Measurements from ENCODE around the gene GYG1.

GYG1 gene

DNA sequence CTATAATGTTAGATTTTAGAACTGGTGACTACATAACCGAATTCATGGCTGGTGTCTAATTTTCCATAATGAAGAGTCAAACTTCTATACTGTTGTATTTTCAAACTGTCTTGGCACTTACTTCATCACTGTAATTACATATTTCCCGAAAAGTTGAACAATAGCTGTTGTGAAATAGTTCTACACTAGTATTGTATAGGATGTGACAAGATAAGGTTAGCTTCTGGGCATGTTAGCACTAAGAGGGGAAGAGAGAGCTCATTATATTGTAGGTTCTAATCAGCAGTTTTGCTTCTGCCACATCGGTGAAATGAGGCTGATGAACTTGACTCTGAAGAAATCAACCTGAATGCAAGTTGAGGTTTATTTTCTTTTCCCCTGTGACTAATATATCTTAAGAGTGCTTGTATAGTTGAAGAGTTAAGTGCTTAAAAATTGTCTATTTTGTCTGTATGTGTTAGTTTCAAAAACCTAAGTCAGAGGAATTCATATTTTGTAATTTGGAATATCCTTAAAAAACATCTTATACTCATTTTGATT, 8.9 kb downstream of the GYG1 start:
- H3K27ac ChIP-seq: no peak overlapping the region
- TF ChIP-seq, protein P1, sequence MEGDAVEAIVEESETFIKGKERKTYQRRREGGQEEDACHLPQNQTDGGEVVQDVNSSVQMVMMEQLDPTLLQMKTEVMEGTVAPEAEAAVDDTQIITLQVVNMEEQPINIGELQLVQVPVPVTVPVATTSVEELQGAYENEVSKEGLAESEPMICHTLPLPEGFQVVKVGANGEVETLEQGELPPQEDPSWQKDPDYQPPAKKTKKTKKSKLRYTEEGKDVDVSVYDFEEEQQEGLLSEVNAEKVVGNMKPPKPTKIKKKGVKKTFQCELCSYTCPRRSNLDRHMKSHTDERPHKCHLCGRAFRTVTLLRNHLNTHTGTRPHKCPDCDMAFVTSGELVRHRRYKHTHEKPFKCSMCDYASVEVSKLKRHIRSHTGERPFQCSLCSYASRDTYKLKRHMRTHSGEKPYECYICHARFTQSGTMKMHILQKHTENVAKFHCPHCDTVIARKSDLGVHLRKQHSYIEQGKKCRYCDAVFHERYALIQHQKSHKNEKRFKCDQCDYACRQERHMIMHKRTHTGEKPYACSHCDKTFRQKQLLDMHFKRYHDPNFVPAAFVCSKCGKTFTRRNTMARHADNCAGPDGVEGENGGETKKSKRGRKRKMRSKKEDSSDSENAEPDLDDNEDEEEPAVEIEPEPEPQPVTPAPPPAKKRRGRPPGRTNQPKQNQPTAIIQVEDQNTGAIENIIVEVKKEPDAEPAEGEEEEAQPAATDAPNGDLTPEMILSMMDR (IDR thresholded peaks at IDR 0.05): no peak
- no peak for TF ChIP-seq ZFX (IDR thresholded peaks at IDR 0.05; ENCODE audit: borderline replicate concordance)

DNA sequence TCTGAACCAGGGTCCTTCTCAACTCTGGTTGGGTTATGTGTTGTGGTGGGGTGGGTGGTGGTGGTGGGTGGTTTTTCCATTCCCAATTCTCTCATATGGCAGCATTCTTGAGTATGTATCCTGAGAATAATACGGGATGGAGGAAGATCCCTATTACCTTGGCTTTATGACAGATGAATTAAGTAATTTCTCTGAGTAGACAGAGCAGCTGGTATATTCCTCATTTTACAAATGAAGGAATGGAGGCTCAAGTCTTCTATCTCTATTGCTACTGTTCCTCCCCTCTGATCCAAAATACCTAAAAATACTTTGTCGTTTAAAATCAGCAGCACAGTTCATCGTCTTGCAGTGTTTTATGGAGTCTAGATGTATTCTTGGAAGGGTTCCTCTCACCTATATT, 10.4 kb downstream of the GYG1 start:
- TF ChIP-seq, protein P1 (IDR thresholded peaks at IDR 0.05): no peak
- no peak for TF ChIP-seq ZFX (IDR thresholded peaks at IDR 0.05; ENCODE audit: borderline replicate concordance)
- no peak overlapping the region for H3K27ac ChIP-seq

DNA sequence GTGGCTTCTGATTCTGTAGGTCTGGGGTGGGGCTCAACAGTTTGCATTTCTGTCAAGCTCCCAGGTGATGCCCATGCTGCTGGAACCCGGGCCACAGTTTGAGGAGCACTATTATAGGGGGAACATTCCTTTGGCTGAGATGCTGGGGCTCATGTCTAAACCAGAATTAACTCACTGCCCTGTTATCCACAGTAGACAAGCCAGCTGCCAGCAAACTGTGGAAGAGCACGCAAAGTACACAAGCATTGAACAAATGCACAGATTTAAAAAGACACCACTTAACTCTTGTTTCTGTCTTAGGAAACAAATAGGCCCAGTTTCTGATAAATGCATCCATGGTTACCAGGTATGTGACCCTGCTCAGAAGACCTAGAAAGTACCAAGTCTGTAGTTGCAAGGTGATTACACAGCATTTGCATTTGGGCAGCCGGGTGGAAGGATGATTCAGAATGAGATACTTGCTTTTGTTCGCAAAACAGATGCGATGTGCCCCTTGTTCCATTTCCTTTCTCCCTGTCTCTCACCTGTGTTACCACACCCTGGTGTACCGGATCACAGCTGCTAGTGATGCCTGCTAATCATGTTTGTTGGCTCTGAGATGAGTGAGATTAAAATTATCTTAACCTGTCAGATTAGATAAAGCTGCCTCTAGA, 12.4 kb downstream of the GYG1 start:
- TF ChIP-seq ZFX (IDR thresholded peaks at IDR 0.05; ENCODE audit: borderline replicate concordance): no peak
- TF ChIP-seq, protein P1 (IDR thresholded peaks at IDR 0.05): no peak
- H3K27ac ChIP-seq: no peak overlapping the region

DNA sequence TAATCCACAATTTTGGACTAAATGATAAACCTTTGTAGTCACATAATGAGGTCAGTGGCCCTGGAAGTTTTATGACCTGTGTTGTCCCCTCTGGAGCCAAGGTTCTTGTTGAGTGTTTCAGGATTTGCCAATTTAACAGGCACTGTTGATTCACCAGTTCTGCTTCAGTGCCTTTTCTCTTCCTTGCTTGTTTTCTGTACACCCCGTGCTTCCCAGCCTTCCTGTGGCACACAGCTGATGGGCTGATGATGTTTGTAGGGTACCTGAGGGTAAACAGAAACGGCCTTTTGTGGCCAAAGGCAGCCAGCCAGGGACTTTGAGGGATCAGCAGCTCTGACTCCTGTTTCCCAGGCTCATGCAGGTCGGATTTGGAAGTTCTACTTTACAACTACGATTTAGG, 13.3 kb downstream of the GYG1 start:
- TF ChIP-seq ZFX (IDR thresholded peaks at IDR 0.05; ENCODE audit: borderline replicate concordance): no peak
- TF ChIP-seq, protein P1 (IDR thresholded peaks at IDR 0.05): no peak
- H3K27ac ChIP-seq: no peak overlapping the region

DNA sequence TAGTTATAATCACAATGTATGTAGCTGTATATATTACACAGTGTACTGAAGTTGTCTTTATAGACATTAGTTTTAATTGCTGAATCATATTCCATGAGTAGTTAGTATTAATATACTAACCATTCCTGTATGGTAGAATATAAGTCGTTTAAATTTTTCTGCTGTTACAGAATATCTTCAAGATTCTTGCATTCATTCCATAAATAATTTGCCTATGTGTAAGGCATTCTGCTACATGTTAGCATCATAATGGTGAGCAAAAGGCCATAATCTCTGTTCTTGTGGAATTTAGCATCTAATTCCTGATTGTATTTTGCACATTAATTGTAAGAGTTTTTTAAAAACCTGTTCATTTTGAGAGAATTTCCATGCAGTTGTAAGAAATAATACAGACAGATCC, 14.1 kb downstream of the GYG1 start:
- TF ChIP-seq, protein P1 (IDR thresholded peaks at IDR 0.05): no peak
- TF ChIP-seq ZFX (IDR thresholded peaks at IDR 0.05; ENCODE audit: borderline replicate concordance): no peak
- no peak overlapping the region for H3K27ac ChIP-seq

DNA sequence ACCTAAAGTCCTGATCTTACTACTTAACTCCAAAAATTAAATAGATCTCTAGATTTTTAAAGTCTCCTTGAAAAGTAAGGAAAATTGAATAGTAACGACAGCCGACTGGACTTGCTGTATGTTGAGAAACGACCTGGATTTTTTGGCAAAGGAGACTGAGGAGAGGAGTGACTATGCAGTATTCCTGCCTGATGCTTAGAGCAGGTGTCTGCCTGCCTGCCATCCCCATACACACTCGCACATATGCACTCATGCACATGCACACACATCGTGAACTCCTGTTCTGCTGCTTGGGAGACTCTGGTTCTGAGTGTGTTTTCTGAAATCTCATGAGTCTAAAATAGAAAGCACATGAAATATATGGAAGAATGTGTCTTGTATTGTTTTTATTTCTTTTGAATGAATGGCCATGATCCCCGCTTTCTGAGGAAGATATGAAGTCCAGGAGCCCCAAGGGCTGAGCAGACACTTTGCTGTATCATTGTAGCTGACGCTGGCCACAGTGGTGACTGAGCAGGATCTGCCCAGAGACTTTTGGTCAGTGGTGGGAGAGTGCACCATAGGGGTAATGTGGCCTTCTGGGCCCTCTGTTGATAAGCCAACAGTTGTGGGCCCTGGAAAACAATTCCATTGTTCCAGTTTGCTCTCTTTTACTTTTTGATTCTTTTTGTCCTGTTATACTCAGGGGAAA, 16.4 kb downstream of the GYG1 start:
- no peak overlapping the region for H3K27ac ChIP-seq
- TF ChIP-seq, protein P1 (IDR thresholded peaks at IDR 0.05): no peak
- no peak for TF ChIP-seq ZFX (IDR thresholded peaks at IDR 0.05; ENCODE audit: borderline replicate concordance)

DNA sequence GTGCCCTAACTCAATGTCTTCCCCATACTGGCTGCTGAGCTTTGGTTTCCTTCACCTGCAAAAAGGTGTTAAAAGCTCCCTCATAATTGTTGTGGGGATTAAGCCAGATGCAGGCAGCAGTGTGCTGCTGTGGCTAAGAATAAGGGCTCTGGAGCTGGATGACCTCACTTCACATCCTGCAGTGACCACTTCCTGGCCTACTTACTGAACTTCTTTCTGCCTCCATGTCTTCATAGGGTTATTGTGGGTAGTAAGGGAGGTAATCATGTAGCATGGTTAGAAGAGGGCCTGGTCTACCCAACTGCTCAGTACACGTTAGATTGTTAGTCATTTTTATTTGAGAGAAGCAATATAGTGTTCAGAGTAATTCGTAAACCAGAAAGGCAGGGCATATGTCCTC, 18.4 kb downstream of the GYG1 start:
- TF ChIP-seq ZFX (IDR thresholded peaks at IDR 0.05; ENCODE audit: borderline replicate concordance): no peak
- TF ChIP-seq, protein P1 (IDR thresholded peaks at IDR 0.05): no peak
- H3K27ac ChIP-seq: no peak overlapping the region

All from 22Rv1 (cell line).